WTC11 (cell line): ENCODE data around the gene CNDP1.

Experiments
- CBFB ChIP-seq: sonication (generic); formaldehyde crosslinking; IDR thresholded peaks from 2 replicates; pipeline ENCODE4 v1.8.1; 2022; ENCODE audit warnings: mild to moderate bottlenecking, low read depth, missing genetic modification reagents
- CREB1 ChIP-seq: sonication (generic); formaldehyde crosslinking; IDR thresholded peaks from 2 replicates; pipeline ENCODE4 v1.8.0; 2023; ENCODE audit warnings: mild to moderate bottlenecking, missing genetic modification reagents
- ESRRA ChIP-seq: sonication (generic); formaldehyde crosslinking; IDR thresholded peaks from 2 replicates; pipeline ENCODE4 v1.8.1; 2022; ENCODE audit warnings: mild to moderate bottlenecking, missing genetic modification reagents, borderline replicate concordance
- GABPB1 ChIP-seq: sonication (generic); formaldehyde crosslinking; IDR thresholded peaks from 2 replicates; pipeline ENCODE4 v1.8.1; 2023; ENCODE audit warnings: mild to moderate bottlenecking, missing genetic modification reagents
- NFE2L1 ChIP-seq: sonication (generic); formaldehyde crosslinking; IDR thresholded peaks from 2 replicates; pipeline ENCODE4 v1.8.1; 2023; ENCODE audit warnings: missing genetic modification reagents
- SMAD4 ChIP-seq: sonication (generic); formaldehyde crosslinking; IDR thresholded peaks from 2 replicates; pipeline ENCODE4 v1.8.0; 2022; ENCODE audit warnings: mild to moderate bottlenecking, missing genetic modification reagents
- TEAD4 ChIP-seq: sonication (generic); formaldehyde crosslinking; IDR thresholded peaks from 2 replicates; pipeline ENCODE4 v1.8.0; 2022; ENCODE audit warnings: mild to moderate bottlenecking, missing genetic modification reagents
- ZBTB21 ChIP-seq: sonication (generic); formaldehyde crosslinking; IDR thresholded peaks from 2 replicates; pipeline ENCODE4 v1.8.1; 2023; ENCODE audit warnings: mild to moderate bottlenecking, missing genetic modification reagents, borderline replicate concordance
- ZNF263 ChIP-seq: sonication (generic); formaldehyde crosslinking; IDR thresholded peaks from 2 replicates; pipeline ENCODE4 v1.8.1; 2022; ENCODE audit warnings: low read depth, mild to moderate bottlenecking, moderate library complexity, missing genetic modification reagents
- TF ChIP-seq, protein P1 (sequence below): fragments of 200-600 bp; IDR thresholded peaks from 2 replicates; pipeline ENCODE4 v1.8.0; 2022; ENCODE audit warnings: antibody characterized with exemption
- TF ChIP-seq, protein P2 (sequence below): sonication (generic); formaldehyde crosslinking; IDR thresholded peaks from 2 replicates; pipeline ENCODE4 v1.8.1; 2022; ENCODE audit warnings: low read depth, missing genetic modification reagents, borderline replicate concordance
- TF ChIP-seq, protein P3 (sequence below): sonication (generic); formaldehyde crosslinking; IDR thresholded peaks from 2 replicates; pipeline ENCODE4 v1.8.1; 2023; ENCODE audit warnings: mild to moderate bottlenecking, moderate library complexity, missing genetic modification reagents
- TF ChIP-seq, protein P4 (sequence below): sonication (generic); formaldehyde crosslinking; IDR thresholded peaks from 2 replicates; pipeline ENCODE4 v1.8.0; 2022; ENCODE audit warnings: mild to moderate bottlenecking, missing genetic modification reagents
- TF ChIP-seq, protein P5 (sequence below): sonication (generic); formaldehyde crosslinking; IDR thresholded peaks from 2 replicates; pipeline ENCODE4 v1.8.0; 2023; ENCODE audit warnings: missing genetic modification reagents, mild to moderate bottlenecking, borderline replicate concordance

DNA sequence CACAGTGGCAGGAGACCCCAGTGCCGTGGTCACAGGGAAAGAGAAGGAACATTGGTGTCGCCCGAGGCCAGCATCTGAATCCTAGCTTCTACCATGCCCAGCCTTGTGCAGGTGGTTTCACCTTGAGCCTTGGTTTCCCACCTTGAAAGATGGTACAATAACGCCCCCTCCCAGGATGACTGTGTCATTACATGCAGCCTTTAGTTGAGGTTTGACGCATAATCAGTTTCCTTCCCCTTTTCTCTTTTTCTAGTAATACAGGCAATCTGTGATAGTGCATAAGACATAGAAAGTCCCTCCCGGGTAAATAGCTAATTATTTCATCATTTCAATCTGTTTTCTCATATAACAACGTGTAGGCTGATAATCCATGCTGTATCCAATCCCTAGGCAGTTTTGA lies 33.5 kb downstream of the CNDP1 start:
- TF ChIP-seq, protein P1, sequence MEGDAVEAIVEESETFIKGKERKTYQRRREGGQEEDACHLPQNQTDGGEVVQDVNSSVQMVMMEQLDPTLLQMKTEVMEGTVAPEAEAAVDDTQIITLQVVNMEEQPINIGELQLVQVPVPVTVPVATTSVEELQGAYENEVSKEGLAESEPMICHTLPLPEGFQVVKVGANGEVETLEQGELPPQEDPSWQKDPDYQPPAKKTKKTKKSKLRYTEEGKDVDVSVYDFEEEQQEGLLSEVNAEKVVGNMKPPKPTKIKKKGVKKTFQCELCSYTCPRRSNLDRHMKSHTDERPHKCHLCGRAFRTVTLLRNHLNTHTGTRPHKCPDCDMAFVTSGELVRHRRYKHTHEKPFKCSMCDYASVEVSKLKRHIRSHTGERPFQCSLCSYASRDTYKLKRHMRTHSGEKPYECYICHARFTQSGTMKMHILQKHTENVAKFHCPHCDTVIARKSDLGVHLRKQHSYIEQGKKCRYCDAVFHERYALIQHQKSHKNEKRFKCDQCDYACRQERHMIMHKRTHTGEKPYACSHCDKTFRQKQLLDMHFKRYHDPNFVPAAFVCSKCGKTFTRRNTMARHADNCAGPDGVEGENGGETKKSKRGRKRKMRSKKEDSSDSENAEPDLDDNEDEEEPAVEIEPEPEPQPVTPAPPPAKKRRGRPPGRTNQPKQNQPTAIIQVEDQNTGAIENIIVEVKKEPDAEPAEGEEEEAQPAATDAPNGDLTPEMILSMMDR: peak; percentile 21; the same call in 1 of the 2 replicates
- TF ChIP-seq, protein P2, sequence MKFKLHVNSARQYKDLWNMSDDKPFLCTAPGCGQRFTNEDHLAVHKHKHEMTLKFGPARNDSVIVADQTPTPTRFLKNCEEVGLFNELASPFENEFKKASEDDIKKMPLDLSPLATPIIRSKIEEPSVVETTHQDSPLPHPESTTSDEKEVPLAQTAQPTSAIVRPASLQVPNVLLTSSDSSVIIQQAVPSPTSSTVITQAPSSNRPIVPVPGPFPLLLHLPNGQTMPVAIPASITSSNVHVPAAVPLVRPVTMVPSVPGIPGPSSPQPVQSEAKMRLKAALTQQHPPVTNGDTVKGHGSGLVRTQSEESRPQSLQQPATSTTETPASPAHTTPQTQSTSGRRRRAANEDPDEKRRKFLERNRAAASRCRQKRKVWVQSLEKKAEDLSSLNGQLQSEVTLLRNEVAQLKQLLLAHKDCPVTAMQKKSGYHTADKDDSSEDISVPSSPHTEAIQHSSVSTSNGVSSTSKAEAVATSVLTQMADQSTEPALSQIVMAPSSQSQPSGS: no peak
- no peak for TF ChIP-seq CREB1
- TF ChIP-seq CBFB (CRISPR knock-in tag): no peak
- TF ChIP-seq, protein P3, sequence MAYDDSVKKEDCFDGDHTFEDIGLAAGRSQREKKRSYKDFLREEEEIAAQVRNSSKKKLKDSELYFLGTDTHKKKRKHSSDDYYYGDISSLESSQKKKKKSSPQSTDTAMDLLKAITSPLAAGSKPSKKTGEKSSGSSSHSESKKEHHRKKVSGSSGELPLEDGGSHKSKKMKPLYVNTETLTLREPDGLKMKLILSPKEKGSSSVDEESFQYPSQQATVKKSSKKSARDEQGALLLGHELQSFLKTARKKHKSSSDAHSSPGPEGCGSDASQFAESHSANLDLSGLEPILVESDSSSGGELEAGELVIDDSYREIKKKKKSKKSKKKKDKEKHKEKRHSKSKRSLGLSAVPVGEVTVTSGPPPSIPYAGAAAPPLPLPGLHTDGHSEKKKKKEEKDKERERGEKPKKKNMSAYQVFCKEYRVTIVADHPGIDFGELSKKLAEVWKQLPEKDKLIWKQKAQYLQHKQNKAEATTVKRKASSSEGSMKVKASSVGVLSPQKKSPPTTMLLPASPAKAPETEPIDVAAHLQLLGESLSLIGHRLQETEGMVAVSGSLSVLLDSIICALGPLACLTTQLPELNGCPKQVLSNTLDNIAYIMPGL: no peak
- TF ChIP-seq ZNF263 (CRISPR knock-in tag): no peak
- TF ChIP-seq NFE2L1 (CRISPR knock-in tag): no peak
- TF ChIP-seq, protein P4, sequence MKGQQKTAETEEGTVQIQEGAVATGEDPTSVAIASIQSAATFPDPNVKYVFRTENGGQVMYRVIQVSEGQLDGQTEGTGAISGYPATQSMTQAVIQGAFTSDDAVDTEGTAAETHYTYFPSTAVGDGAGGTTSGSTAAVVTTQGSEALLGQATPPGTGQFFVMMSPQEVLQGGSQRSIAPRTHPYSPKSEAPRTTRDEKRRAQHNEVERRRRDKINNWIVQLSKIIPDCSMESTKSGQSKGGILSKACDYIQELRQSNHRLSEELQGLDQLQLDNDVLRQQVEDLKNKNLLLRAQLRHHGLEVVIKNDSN: no peak
- TF ChIP-seq GABPB1 (CRISPR knock-in tag): no peak
- TF ChIP-seq SMAD4: no peak
- TF ChIP-seq TEAD4 (CRISPR knock-in tag): no peak
- TF ChIP-seq, protein P5, sequence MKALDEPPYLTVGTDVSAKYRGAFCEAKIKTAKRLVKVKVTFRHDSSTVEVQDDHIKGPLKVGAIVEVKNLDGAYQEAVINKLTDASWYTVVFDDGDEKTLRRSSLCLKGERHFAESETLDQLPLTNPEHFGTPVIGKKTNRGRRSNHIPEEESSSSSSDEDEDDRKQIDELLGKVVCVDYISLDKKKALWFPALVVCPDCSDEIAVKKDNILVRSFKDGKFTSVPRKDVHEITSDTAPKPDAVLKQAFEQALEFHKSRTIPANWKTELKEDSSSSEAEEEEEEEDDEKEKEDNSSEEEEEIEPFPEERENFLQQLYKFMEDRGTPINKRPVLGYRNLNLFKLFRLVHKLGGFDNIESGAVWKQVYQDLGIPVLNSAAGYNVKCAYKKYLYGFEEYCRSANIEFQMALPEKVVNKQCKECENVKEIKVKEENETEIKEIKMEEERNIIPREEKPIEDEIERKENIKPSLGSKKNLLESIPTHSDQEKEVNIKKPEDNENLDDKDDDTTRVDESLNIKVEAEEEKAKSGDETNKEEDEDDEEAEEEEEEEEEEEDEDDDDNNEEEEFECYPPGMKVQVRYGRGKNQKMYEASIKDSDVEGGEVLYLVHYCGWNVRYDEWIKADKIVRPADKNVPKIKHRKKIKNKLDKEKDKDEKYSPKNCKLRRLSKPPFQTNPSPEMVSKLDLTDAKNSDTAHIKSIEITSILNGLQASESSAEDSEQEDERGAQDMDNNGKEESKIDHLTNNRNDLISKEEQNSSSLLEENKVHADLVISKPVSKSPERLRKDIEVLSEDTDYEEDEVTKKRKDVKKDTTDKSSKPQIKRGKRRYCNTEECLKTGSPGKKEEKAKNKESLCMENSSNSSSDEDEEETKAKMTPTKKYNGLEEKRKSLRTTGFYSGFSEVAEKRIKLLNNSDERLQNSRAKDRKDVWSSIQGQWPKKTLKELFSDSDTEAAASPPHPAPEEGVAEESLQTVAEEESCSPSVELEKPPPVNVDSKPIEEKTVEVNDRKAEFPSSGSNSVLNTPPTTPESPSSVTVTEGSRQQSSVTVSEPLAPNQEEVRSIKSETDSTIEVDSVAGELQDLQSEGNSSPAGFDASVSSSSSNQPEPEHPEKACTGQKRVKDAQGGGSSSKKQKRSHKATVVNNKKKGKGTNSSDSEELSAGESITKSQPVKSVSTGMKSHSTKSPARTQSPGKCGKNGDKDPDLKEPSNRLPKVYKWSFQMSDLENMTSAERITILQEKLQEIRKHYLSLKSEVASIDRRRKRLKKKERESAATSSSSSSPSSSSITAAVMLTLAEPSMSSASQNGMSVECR: no peak
- no peak for TF ChIP-seq ZBTB21 (CRISPR knock-in tag)
- no peak for TF ChIP-seq ESRRA (CRISPR knock-in tag)
